Ectodermal cell (in vitro differentiated cells): Measurements from ENCODE around the gene RUFY2.

Experiments used
- H3K27ac ChIP-seq: 2 replicates; pipeline ENCODE4 v1.7.0; 2013; ENCODE audit warnings: mild to moderate bottlenecking, low read depth, low read length; ENCODE audit not compliant: insufficient read depth, poor library complexity, severe bottlenecking
- H3K27me3 ChIP-seq: 2 replicates; pipeline ENCODE4 v1.7.0; 2013; ENCODE audit warnings: mild to moderate bottlenecking, low read length; ENCODE audit not compliant: insufficient read depth, control insufficient read depth, poor library complexity, severe bottlenecking
- H3K36me3 ChIP-seq: one replicate; pipeline ENCODE4 v1.7.0; 2013; ENCODE audit warnings: low read length; ENCODE audit not compliant: control insufficient read depth, insufficient read depth
- H3K4me1 ChIP-seq: one replicate; pipeline ENCODE4 v1.7.0; 2013; ENCODE audit warnings: low read length; ENCODE audit not compliant: control insufficient read depth, insufficient read depth
- H3K4me3 ChIP-seq: 2 replicates; pipeline ENCODE4 v1.7.0; 2013; ENCODE audit warnings: low read depth, low read length, control low read depth; ENCODE audit not compliant: insufficient read depth
- H3K9me3 ChIP-seq: 2 replicates; pipeline ENCODE4 v1.7.0; 2013; ENCODE audit warnings: mild to moderate bottlenecking, low read length, moderate library complexity; ENCODE audit not compliant: control insufficient read depth
- WGBS, 2 experiments: methylation state at CpG; one replicate each; pipeline ENCODE4 v1.1.7; 2013; ENCODE audit warnings: missing lambda C conversion rate in 2 of 2; 5-methylcytosine and 5-hydroxymethylcytosine counted together

RUFY2 gene

DNA sequence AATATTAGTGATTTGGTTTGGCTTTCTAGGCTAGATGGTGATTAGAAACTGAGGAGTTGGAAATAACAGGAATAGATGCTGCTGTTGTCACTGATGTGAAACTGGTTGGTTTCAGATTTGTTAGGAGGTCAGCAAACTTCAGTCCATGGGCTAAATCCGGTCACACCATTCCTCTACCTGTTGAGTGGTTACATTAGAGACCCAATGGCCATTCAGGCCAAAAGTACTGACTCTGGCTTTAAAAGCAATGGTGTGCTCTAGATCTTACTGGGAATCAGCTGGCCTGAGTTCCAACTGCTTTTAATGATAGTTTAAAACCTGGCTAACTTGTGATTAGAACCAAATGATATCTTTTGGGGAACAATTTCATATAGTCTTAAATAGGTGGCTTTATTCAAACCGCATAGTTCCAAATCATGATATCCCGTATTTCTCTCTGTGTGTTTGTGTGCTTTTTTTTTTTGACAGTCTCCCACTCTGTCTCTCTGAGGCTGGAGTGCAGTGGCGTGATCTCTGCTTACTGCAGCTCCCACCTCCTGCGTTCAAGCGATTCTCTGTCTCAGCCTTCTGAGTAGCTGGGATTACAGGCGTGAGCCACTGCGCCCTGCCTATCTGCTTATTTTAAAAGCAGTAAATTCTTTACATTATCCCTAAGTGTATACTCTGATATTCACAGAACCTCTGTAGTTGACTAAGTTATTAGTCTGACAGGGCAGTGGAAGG is 66.6 kb downstream of the RUFY2 start:
- H3K4me3 ChIP-seq: no peak overlapping the region
- WGBS, 2 experiments: 96 to 98% methylated on average over 8 of the region's 8 CpGs
- peaks cover 69% of the 10 kb centered on the region for H3K36me3 ChIP-seq
- no peak overlapping the region for H3K27ac ChIP-seq
- no peaks in the 10 kb centered on the region for H3K27me3 ChIP-seq
- peaks cover 10% of the 10 kb centered on the region for H3K4me1 ChIP-seq
- H3K9me3 ChIP-seq: no peaks in the 10 kb centered on the region

DNA sequence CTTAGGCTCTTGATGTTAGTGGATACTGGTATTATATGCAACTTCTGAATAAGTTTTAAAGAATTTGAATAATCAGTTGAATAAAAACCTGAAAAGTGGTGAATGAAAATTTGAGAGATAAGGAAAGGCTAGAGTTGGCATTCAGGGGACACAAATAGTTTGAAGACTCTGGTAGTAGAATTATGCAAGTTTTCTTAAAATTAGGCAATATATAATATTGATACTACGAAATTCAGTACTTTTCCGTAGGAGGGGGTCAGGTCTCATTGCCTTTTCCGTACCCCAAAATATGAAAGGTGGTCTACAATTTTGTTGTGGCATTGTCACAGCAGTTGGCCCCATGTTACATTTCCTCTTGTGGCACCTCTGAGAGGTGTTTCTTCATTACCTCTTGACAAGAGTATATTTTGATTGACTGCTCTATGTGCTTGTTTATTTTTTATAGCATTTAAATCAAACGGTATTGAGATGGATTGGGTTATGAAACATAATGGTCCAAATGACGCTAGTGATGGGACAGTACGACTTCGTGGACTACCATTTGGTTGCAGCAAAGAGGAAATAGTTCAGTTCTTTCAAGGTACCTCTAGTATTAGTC is 70.2 kb downstream of the RUFY2 start:
- no peak overlapping the region for H3K27ac ChIP-seq
- H3K27me3 ChIP-seq: no peaks in the 10 kb centered on the region
- no peaks in the 10 kb centered on the region for H3K9me3 ChIP-seq
- peaks cover 11% of the 10 kb centered on the region for H3K4me1 ChIP-seq
- H3K4me3 ChIP-seq: peak overlapping the region; percentile 86
- 93 to 95% methylated on average over 7 of the region's 7 CpGs for WGBS, 2 experiments
- peaks cover 39% of the 10 kb centered on the region for H3K36me3 ChIP-seq

DNA sequence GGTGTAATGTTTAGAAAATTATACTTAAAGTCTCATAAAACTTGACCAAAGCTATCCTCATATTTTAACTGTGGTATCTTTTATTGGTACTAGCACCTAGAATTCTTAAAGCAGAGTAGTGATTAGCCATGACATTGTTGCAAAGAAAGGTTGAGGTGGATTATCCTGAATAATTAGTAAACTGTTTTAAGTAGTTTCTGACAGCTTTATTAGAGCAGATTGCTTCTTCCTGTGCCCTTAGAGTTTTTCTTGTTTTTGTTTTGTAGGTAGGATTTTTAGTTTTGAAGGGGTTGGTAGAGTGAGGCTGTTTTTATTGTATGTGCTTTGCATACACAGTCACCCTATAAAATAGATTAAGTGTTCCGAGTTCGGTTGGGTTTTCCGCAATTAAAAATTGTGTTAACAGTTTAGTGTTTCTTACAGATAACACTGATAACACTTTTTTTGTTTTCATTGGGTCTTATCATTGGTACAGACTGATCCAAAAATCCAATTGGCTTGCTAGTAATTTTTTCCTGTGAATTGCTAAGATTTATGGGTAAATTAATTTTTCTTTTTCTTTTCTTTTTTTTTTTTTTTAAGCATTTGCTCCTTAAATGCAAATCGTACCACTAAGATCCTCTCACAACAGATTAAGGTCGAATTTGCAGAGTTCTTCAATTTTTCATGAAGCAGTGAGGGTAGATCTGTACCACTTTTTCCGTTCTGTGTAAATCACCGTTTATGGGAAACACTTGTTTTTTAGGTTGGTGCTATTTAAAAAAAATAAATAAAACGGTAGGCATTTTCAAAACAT is 72.2 kb downstream of the RUFY2 start:
- no peaks in the 10 kb centered on the region for H3K9me3 ChIP-seq
- WGBS, 2 experiments: 47 to 49% methylated on average over 6 to 8 of the region's 8 CpGs
- peak overlapping the region; percentile 86 for H3K4me3 ChIP-seq
- H3K4me1 ChIP-seq: peaks cover 21% of the 10 kb centered on the region
- peaks cover 19% of the 10 kb centered on the region for H3K36me3 ChIP-seq
- H3K27ac ChIP-seq: no peak overlapping the region
- no peaks in the 10 kb centered on the region for H3K27me3 ChIP-seq

DNA sequence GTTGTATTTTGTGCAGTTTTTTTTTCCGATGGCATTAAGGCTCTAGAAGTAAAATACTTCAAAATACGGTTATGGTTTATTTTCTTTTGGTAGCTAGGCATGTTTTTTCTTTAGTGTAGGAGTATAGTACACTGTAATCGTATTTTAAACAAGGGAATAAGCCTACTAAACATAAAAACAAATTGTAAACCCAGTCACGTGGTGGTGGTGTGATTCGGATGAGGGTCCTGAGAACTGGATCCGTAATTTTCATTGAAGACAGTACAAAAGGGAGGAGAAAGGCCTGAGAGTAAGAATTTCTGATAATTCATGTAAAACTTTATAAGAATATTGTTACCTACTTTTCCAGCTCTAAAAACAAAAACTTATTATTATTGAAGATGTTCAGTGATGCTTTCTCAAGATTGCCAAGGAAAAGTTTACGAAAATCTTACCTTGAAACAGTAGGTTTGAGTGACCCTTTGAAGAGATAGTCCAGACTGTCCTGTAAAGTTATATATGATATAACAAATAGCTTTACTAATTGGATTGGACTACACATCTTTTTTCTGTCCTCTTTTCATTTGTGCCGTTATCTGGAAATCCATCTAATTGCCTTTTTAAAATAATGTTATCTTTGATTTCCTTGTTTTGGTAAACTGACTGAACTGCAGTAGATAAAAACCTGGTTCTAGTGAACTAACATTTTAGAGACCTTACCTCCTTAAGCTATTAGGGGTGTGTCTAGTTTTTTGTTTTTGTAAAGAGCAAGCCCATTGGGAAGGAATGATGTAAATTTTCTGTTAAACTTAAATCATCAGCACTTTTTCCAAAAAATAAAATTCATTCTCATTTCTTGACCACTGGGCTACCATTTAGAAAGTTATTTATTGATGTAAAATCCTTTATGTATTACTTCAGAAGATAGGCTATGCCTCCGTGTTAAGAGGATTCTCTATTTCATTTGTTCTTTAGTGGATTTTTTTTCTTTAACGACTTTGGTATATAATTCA is 73.3 kb downstream of the RUFY2 start:
- Histone ChIP-seq H3K9me3 (no peaks in the 10 kb centered on the region), H3K36me3 (peaks cover 10% of the 10 kb centered on the region), H3K4me1 (peaks cover 27% of the 10 kb centered on the region), H3K27ac (peak overlapping the region; percentile 97), H3K27me3 (no peaks in the 10 kb centered on the region), H3K4me3 (peak overlapping the region; percentile 86)
- 0 to 8% methylated on average over 3 to 8 of the region's 10 CpGs for WGBS, 2 experiments

DNA sequence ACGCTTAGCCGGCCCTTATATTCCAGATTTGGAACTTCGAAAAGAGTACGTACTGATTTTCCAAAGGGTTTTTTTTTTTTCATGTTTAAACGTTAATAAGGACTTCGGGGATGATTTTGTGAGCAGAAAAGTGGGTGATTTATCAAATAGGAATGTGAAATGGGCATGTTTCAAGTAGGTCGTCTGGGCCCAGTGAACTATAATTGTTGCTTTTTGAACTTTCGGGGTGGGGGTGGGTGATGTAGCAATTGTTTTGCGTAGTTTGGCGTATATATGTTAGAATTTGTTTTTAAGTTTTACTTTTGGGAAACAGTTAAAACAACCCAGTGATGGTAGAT is 74.0 kb downstream of the RUFY2 start:
- Histone ChIP-seq H3K4me3 (peak overlapping the region; percentile 86), H3K27ac (peak overlapping the region; percentile 97), H3K36me3 (peaks cover 4% of the 10 kb centered on the region), H3K9me3 (no peaks in the 10 kb centered on the region), H3K4me1 (peaks cover 30% of the 10 kb centered on the region), H3K27me3 (no peaks in the 10 kb centered on the region)
- WGBS, 2 experiments: 0 to 1% methylated on average over 9 of the region's 10 CpGs

DNA sequence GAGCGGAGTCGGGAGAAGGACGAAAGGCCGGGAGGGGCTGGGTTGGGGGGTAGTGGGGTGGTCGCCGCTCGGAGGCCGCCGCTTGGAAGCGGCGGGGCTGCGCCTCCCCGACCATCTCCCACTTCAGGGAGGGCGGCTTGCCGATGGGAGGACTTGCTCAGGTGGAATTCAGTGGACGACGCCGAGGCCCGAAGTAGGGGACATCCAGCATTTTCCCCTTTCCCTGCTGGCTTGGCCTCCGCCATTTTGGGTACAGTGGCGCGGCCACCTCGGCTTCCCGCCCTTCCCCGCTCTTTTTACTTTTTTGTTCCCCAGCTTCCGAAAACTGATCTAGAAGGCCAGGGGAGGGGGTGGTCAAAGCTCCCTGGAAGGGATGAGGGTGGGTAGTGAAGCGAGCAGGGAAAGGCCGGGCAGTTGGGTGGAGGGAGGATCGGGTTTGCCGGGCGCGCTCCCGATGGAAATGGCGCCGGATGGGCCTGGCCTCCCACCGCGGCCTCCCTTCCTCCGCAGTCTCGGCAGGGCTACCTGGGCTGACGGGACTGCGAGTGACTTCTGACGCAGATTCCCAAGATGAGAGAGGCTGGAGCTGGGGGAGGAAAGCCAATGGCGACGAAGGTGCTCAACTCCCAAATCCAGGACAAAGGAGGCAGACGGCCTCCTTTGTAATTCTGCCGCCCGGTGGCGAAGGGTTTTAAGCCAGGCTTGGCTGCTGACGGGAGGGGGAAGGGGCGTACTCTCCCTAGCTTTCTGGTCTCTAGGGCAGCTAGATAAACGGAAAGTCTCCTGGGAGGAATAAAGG is 74.6 kb downstream of the RUFY2 start, which contains the start of gene PBLD:
PBLD (minus strand) TSS at position 670 of the 799 bp plus-strand sequence. CDS start 26,084 bp downstream, outside the sequence.
- Histone ChIP-seq H3K27me3 (no peaks in the 10 kb centered on the region), H3K27ac (peak within 1 kb of the TSS; percentile 98), H3K36me3 (no peaks in the 10 kb centered on the region), H3K4me3 (peak within 1 kb of the TSS; percentile 86), H3K4me1 (peaks cover 33% of the 10 kb centered on the region), H3K9me3 (no peaks in the 10 kb centered on the region)
- 0 to 1% methylated on average over 51 of the region's 51 CpGs for WGBS, 2 experiments

DNA sequence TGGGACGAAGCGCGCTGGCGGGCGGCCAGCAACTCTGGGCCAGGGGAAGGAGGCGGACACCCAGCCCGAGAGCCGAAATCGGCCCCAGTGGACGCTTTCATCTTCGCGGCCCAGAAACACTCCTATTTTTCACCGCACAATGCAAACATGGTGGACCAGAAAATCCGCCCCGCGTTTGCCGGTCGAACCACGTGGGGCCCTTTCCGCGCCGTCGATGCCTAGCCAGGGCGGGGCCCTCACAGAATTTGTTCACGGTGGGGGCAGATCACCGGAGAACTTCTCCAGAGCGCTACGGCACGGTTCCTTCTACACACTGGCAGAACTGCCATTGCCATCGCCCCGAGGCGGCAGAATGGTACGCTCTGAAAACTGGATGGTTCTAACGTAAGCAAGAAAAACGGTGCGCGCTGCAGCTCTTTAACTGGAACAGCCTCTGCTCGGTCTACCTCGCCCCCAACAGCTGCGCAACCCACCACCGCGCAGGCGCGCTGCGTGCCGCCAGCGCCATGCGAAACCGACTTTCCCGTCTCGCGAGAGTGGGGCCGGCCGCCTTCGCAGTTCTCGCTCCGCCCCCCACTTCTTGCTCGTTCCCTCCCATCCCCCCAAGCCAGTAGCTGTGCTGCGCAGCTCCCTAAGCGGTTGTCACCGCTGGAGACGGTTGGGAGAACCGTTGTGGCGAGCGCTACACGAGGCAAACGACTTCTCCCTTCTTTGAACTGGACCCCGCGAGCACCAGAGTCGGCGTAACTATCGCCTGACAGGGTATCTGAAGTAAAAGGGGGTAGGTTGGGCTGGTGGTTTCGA is 75.4 kb downstream of the RUFY2 start, which contains the start of gene HNRNPH3:
HNRNPH3 (plus strand) TSS at position 610 of the 804 bp plus-strand sequence. CDS start 5,158 bp downstream, outside the sequence.
- 1 to 2% methylated on average over 73 of the region's 73 CpGs for WGBS, 2 experiments

DNA sequence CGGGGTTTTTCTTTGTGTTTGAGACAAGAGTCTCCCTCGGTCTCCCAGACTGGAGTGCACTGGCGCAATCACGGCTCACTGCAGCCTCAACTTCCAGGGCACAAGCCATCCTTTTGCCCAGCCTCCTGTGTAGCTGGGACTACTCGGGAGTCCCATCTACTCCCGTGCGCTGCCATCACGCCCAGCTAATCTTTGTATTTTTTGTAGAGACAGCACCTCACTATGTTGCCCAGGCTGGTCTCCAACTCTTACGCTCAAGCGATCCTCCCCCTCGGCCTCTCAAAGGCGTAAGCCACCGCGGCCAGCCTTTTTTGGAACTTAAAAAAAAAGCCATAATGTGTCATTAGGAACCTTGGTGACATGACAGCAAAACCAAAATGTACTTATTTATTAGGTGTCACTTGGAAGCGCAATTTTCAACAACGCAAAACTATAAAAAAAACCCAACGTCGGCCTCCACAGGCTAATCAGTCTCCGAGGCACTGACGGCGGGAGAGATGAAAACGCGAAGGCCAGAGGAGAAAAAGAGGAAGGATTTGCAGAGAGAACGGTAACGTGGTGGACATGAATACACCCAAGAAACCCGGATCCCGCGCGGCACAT is 76.1 kb downstream of the RUFY2 start:
- Histone ChIP-seq H3K36me3 (no peaks in the 10 kb centered on the region), H3K27me3 (no peaks in the 10 kb centered on the region), H3K27ac (peak overlapping the region; percentile 98), H3K4me1 (peaks cover 27% of the 10 kb centered on the region), H3K9me3 (no peaks in the 10 kb centered on the region), H3K4me3 (peak overlapping the region; percentile 86)
- WGBS, 2 experiments: 56 to 58% methylated on average over 29 of the region's 29 CpGs

More for the DNA sequence above, 75.4 kb downstream of the RUFY2 start, which contains the start of gene HNRNPH3:
- Histone ChIP-seq H3K27me3 (no peaks in the 10 kb centered on the region), H3K27ac (peak within 1 kb of the TSS; percentile 98), H3K9me3 (no peaks in the 10 kb centered on the region), H3K4me1 (peaks cover 27% of the 10 kb centered on the region), H3K36me3 (no peaks in the 10 kb centered on the region), H3K4me3 (peak within 1 kb of the TSS; percentile 86)
